ENCODE data around the gene C3orf38. TPM values are rescaled to one million over a fixed set of nuclear protein-coding genes. Genes with fewer than 3 reads are reported as not detected.

Gene C3orf38
- total RNA-seq, 1 donor from 2014 or later: 61.6 TPM

DNA sequence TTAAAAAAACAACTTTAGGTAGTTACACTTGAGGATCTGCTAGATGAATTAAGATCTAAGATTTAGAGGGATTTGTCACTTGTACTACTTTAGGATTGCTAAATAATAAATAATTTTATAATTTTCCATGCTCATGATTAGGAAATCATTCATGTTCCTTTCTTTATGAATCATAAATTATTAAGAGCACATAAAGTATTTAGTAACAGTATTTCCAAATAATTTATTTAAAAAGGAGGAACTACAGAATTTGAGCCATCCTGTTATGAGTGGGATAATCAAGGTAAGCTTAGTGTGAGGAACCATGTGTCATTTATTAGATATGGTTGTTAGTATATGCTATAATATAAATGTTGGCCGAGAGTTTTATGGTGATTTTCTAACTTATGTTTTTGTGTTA is 37.5 kb upstream of the C3orf38 start:
- H3K9me3 ChIP-seq (ENCODE audit: low read depth): no peaks in the 10 kb centered on the region
- no peak overlapping the region for H3K4me3 ChIP-seq
- DNase-seq (ENCODE audit: low spot score): no peak
- H4K20me1 ChIP-seq (ENCODE audit: low read depth): peaks cover 6% of the 10 kb centered on the region
- H3K27ac Mint-ChIP-seq: no peak overlapping the region
- no peaks in the 10 kb centered on the region for H3K27me3 ChIP-seq
- peaks cover 6% of the 10 kb centered on the region for H3K4me1 ChIP-seq
- peaks cover 2% of the 10 kb centered on the region for H3K4me1 Mint-ChIP-seq
- peaks cover 7% of the 10 kb centered on the region for H3K36me3 Mint-ChIP-seq
- peaks cover 2% of the 10 kb centered on the region for H3K27me3 Mint-ChIP-seq (ENCODE audit: insufficient read depth, low read depth)
- no peak overlapping the region for H3K4me3 Mint-ChIP-seq
- H3K9me3 Mint-ChIP-seq: no peaks in the 10 kb centered on the region
- H3K9ac ChIP-seq: no peak overlapping the region
- TF ChIP-seq, protein P1, sequence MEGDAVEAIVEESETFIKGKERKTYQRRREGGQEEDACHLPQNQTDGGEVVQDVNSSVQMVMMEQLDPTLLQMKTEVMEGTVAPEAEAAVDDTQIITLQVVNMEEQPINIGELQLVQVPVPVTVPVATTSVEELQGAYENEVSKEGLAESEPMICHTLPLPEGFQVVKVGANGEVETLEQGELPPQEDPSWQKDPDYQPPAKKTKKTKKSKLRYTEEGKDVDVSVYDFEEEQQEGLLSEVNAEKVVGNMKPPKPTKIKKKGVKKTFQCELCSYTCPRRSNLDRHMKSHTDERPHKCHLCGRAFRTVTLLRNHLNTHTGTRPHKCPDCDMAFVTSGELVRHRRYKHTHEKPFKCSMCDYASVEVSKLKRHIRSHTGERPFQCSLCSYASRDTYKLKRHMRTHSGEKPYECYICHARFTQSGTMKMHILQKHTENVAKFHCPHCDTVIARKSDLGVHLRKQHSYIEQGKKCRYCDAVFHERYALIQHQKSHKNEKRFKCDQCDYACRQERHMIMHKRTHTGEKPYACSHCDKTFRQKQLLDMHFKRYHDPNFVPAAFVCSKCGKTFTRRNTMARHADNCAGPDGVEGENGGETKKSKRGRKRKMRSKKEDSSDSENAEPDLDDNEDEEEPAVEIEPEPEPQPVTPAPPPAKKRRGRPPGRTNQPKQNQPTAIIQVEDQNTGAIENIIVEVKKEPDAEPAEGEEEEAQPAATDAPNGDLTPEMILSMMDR (IDR thresholded peaks at IDR 0.05): no peak
- no peak for TF ChIP-seq EZH2 (IDR thresholded peaks at IDR 0.05)
- TF ChIP-seq EZH2phosphoT487 (IDR thresholded peaks at IDR 0.05): no peak
- peaks cover 25% of the 10 kb centered on the region for H3K79me2 ChIP-seq (ENCODE audit: low read depth)
- H3K27ac ChIP-seq: no peak overlapping the region
- H3K36me3 ChIP-seq: no peaks in the 10 kb centered on the region
- H2AFZ ChIP-seq (replicated peaks): no peak overlapping the region
- H3K4me2 ChIP-seq: no peak overlapping the region
- H3F3A ChIP-seq (ENCODE audit: low read depth): peaks cover 5% of the 10 kb centered on the region

DNA sequence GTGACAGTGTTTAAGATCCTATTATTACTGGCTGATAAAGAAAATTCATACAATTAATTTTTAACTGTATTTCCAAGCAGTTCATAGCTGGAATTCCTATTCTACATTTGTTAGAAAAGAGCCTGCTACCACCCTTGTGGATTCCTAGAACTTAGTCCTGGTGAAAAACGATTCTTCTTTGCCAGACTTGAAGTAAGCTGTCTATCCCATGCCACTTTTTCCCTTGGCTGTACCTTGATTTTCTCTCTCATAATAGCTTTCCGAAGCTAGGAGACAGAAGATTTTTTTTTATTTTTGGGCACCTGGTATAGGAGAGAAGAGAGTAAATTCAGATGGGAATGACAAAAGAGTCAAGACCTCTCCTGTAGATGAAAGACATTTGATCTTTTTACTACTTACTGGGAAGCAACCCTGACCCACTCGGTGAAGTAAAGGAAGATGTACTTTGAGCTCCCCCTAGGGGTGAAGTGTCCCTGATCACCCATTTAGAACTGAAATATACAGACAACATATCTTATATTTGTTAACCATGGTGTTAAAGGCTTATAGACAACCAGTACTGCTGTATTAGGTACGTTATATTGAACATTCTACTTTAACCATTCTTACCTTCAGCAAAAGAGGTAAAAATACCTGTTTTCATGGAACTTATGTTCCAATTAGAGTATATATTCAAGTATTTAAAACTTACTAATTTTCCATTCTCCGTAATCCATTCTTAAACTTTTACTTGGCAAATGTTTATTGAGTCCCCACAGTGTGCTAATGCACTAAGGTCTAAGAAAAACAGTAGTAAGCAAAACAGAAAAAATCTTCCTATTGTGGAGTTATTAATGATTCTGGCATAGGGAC is 36.2 kb upstream of the C3orf38 start:
- Histone ChIP-seq H3K4me1 (peaks cover 6% of the 10 kb centered on the region), H3K4me2 (no peak overlapping the region), H3K36me3 (no peaks in the 10 kb centered on the region), H2AFZ (replicated peaks) (no peak overlapping the region), H3K27ac (no peak overlapping the region), H3K9ac (no peak overlapping the region), H3K79me2 (ENCODE audit: low read depth) (peaks cover 31% of the 10 kb centered on the region), H4K20me1 (ENCODE audit: low read depth) (peaks cover 13% of the 10 kb centered on the region), H3K4me3 (no peak overlapping the region), H3K9me3 (ENCODE audit: low read depth) (no peaks in the 10 kb centered on the region), H3F3A (ENCODE audit: low read depth) (peaks cover 5% of the 10 kb centered on the region), H3K27me3 (no peaks in the 10 kb centered on the region)
- Mint-ChIP-seq H3K4me3 (no peak overlapping the region), H3K27me3 (ENCODE audit: insufficient read depth, low read depth) (peaks cover 2% of the 10 kb centered on the region), H3K4me1 (peaks cover 2% of the 10 kb centered on the region), H3K9me3 (no peaks in the 10 kb centered on the region), H3K27ac (no peak overlapping the region), H3K36me3 (peaks cover 10% of the 10 kb centered on the region)
- peak; percentile 77 for DNase-seq (ENCODE audit: low spot score)
- TF ChIP-seq, protein P1 (IDR thresholded peaks at IDR 0.05): peak; percentile 72
- no peak for TF ChIP-seq EZH2phosphoT487 (IDR thresholded peaks at IDR 0.05)

GRCh38 chr3:88114878-88115549 is 34.7 kb upstream of the C3orf38 start:
- H3F3A ChIP-seq (ENCODE audit: low read depth): peaks cover 5% of the 10 kb centered on the region
- peaks cover 2% of the 10 kb centered on the region for H3K4me1 Mint-ChIP-seq
- H3K36me3 Mint-ChIP-seq: peaks cover 10% of the 10 kb centered on the region
- H3K4me1 ChIP-seq: peaks cover 6% of the 10 kb centered on the region
- DNase-seq (ENCODE audit: low spot score): no peak
- H3K27ac Mint-ChIP-seq: no peak overlapping the region
- H3K4me2 ChIP-seq: no peak overlapping the region
- no peaks in the 10 kb centered on the region for H3K9me3 Mint-ChIP-seq
- H3K36me3 ChIP-seq: no peaks in the 10 kb centered on the region
- no peaks in the 10 kb centered on the region for H3K9me3 ChIP-seq (ENCODE audit: low read depth)
- peaks cover 13% of the 10 kb centered on the region for H4K20me1 ChIP-seq (ENCODE audit: low read depth)
- H3K27ac ChIP-seq: no peak overlapping the region
- H3K27me3 ChIP-seq: no peaks in the 10 kb centered on the region
- no peak overlapping the region for H3K4me3 Mint-ChIP-seq
- no peak overlapping the region for H3K9ac ChIP-seq
- peaks cover 32% of the 10 kb centered on the region for H3K79me2 ChIP-seq (ENCODE audit: low read depth)
- peaks cover 2% of the 10 kb centered on the region for H3K27me3 Mint-ChIP-seq (ENCODE audit: insufficient read depth, low read depth)
- TF ChIP-seq, protein P1 (IDR thresholded peaks at IDR 0.05): no peak
- TF ChIP-seq EZH2phosphoT487 (IDR thresholded peaks at IDR 0.05) (no peak), EZH2 (IDR thresholded peaks at IDR 0.05) (no peak)
- H3K4me3 ChIP-seq: no peak overlapping the region
- H2AFZ ChIP-seq (replicated peaks): no peak overlapping the region

All from neural progenitor cell (in vitro differentiated cells).